Astrocyte (in vitro differentiated cells and primary cell): Measurements from ENCODE around the gene RAP1A.

Experiments
- CTCF ChIP-seq: IDR thresholded peaks from 2 replicates; pipeline ENCODE4 v1.5.1; 2011; ENCODE audit warnings: low read depth, mild to moderate bottlenecking, inconsistent platforms, low read length, moderate library complexity; ENCODE audit not compliant: insufficient read depth
- EZH2 ChIP-seq: IDR thresholded peaks from 2 replicates; pipeline ENCODE4 v1.6.1; 2012; ENCODE audit warnings: mild to moderate bottlenecking, low read length, inconsistent platforms; ENCODE audit not compliant: insufficient read depth

DNA sequence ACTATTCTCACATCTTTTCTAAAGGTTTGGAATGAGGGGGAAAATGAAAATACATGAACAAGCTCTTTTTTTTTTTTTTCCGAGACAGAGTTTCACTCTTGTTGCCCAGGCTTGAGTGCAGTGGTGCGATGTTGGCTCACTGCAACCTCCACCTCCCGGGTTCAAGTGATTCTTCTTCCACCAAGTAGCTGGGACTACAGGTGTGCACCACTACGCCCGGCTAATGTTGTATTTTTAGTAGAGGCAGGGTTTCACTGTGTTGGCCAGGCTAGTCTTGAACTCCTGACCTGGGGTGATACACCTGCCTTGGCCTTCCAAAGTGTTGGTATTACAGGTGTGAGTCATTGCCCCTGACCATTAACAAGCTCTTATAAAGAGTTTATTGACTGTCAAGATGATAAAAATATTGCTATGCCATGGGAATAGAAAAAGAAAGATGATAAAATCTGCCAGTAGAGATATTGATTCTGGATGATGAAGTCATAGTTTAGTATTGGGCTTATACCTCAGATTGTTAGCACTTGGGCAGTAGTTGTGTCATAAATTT lies 83.0 kb downstream of the RAP1A start:
- no peak for TF ChIP-seq CTCF
- TF ChIP-seq EZH2, result no peak
